ENCODE results near the gene ZMAT5.

The ZMAT5 gene

DNA sequence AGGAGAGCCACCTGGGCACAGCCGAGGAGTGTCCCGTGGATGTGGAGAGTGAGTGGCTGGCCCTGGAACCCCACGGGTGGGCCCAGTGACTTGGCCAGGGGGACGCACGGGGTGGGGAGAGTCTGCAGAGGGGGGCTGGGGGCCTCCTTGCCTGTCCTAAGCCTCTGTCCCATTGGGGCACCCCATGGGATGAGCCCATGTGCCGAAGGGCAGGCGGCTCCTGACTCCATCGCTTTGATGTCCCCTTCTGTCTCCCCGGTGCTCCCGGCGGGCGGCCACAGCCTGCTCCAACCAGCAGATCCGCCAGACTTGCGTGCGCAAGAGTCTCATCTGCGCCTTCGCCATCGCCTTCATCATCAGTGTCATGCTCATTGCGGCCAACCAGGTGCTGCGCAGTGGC lies 37.6 kb downstream of the ZMAT5 start:
- no peak for DNase-seq (ENCODE audit: low read depth)

DNA sequence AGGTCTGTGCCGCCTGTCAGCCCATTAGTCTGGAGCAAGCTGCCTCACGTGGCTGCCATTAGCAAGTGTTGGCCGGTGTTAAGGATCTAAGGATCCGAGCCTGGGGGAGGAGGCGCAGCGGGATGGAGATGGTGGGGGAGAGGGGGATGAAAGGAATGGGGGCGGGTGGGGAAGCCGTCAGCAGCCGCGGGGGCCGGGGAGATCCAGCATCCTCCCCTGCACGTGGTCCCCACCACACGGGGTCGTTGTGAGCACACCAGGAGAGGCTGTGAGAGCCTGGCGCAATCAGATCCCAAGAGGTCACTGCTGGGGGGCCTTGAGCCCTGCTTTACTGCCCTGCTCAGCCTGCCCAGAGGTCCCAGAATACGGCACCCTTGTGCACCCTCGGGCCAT lies 39.7 kb downstream of the ZMAT5 start:
- no peak for DNase-seq (ENCODE audit: low read depth)

DNA sequence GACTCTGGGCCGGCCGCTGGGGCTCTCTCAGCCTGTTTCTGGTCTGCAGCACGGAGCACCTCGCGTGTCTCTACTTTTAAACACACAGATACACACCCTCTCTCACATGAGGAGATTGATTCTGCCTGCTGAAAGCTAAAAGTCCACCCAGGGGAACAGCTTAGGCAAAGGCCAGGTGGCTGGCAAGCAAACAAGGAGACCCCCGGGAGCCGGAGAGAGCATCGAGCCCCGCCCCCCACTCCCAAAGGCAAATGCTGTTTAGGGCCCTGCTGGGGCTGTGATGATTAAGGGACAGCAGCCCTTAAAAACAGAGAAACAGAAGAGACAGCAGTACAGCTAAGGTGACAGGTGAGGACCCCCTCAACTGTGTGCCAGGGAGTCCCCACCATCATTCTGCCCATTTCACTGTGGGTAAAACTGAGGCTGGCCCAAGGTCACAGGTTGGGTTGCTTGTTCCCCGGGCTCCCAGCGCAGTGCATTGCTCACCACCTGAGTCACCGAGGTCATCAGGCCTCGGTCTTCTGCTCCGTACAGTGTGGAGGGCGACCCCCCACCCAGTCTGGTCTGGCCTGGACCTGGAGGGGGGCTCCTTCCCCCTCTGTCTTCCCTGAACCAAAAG lies 40.2 kb downstream of the ZMAT5 start:
- DNase-seq (ENCODE audit: low read depth) = no peak

DNA sequence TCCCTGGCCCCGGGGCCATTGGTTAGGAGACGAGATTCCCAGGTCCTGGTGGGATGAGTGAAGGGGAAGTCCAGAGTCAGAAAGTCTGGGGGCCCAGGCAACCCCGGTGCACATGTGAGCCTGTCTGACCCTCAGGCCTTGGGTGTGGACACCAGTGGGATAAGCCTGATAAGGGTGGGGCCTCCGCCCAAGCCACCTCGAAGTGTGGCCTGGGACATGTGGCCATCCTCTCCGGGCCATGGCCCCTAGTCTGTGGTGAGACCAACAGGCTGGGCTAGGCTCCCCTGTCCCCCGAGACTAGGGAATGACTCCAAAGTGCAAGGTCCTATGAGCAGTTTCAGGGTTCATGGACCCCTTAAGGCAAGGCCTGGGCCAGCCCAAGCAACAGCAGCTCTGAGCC lies 40.7 kb downstream of the ZMAT5 start:
- no peak for DNase-seq (ENCODE audit: low read depth)

DNA sequence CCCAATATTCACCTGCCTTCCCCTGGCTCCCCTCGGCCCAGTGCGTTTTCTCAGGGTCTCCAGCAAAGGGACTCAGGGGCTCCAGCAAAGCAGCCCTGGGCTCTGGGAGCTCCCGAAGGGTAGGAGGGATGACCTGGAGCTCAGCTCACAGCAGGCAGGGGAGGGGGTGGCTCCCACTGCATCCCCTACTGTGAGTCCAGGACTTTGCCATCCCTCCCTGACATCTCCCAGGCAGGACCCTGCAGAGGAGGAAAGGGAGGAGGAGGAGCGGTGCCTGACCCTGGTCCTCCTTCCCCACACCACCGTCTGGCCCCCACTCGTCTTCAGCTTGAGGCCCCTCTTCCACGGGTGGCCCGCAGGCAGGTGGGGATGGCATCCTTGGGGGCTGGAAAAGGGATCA lies 42.0 kb downstream of the ZMAT5 start:
- no peak for DNase-seq (ENCODE audit: low read depth)

DNA sequence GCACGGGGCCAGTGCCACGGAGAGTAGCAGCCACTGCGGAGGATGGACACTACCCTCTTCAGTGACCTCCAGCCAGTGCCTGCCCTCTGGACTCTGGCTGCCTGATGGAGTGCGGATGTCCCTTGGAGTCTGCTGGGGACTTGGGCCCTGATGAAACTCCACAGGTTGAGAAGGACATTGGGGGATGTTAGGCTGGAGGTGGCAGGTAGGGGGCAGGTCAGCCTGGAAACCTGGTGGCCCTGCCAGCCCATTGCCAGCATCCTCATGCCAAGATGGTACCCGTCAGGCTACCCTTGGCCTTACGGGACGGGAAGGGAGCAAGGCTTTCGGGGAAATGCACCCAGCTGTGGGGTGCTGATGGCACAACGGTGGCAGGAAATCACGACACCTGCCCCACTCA lies 43.0 kb downstream of the ZMAT5 start:
- no peak for DNase-seq (ENCODE audit: low read depth)

DNA sequence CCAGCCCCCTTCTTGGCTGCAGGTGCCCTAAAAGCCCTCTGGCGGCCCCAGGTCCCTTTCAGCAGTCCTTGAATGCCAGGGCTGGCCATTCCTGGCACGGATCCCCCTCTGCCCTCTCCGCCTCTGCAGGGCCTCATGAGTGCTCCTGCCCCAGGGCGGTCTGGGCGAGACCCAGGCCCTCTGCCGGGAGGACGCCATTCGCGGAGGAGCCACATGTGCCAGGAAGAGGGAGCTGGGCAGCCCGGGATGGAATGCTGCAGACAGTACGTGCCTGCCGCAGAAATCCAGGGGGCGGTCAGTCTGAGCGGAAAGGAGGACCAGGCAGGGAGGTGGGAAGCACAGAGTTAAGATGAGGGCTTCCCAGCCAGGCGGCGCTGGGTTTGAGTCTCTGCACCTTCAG lies 44.2 kb downstream of the ZMAT5 start:
- DNase-seq (ENCODE audit: low read depth) = no peak

DNA sequence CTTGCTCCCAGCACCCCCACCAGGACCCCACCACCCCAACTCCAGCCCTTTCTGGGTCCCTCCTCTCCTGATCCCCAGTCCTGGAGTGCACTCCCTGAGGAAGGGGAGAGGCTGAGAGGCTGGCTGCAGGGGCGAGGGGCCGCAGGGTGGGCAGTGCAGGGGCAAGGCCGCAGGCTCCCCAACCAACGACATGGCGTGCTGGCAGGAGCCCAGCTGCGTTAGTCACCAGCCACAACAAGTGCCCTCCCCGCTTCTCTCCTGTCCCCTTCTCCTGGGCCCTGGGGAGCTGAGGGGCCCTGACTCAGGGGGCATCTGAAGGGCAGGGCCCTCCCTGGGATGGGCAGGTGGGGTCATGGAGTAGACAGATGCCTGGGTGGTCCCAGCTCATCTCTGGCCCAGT lies 44.7 kb downstream of the ZMAT5 start:
- DNase-seq (ENCODE audit: low read depth) = no peak

DNA sequence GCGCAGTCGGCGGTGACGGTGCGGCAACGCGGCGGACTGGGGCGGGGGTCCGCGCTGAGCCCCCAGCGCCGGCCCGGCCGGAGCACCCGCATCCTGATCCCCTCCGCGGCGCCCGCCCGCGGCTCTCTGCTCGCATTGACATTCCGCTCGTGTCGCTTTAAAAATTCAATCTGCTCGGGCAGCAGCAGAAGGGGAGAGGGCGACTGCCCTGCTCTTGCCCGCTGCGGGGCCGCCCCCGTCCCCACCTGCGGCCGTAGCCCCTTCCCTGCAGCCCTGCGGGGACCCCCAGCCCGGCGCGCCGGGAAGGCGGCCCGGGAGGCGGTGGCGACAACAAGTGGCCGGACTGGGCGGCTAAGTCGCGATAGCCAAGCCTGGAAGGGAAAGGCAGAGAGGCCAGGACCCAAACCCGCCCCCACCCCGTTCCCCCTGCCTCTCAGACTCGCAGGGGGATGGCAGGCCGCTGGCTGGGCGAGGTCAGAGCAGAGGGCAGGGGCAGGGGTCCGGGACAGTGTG lies 45.9 kb downstream of the ZMAT5 start:
- no peak for DNase-seq (ENCODE audit: low read depth)

DNA sequence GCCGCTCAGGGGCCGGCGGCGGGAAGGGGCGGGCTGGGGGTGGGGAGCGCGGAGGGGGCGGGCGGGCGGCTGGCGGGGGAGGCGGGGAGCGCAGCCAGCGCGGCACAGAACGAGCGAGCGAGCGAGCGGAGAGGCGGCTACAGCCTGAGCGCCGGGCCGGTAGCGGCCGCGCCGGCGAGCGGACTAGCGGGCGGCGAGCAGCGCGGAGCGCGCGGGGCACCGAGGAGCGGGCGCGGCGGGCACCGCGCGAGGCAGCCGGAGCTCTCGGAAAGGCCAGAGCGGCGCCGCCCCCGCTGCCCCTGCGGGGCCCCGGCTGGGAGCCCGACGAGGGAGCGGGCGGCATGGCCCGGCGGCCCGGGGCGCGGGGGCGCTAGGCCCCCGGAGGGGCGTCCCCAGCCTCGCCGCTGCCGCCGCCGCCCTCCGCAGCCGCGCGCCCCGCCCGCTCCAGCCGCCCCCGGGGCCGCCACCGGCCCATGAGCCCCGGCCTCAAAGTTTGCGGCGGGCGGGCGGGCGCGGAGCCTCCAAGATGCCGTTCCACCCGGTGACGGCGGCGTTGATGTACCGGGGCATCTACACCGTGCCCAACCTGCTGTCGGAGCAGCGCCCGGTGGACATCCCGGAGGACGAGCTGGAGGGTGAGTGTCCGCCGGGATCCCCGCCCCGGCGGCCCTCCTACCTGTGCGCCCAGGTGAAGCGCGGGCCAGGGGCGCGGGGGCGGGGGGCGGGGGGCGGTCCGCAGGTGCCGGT lies 46.7 kb downstream of the ZMAT5 start, which contains the start of gene CABP7:
Gene CABP7 (plus strand): TSS at position 105 of the 747 bp plus-strand sequence. CDS start 422 bp downstream, at position 527.
- no peak for DNase-seq (ENCODE audit: low read depth)

DNA sequence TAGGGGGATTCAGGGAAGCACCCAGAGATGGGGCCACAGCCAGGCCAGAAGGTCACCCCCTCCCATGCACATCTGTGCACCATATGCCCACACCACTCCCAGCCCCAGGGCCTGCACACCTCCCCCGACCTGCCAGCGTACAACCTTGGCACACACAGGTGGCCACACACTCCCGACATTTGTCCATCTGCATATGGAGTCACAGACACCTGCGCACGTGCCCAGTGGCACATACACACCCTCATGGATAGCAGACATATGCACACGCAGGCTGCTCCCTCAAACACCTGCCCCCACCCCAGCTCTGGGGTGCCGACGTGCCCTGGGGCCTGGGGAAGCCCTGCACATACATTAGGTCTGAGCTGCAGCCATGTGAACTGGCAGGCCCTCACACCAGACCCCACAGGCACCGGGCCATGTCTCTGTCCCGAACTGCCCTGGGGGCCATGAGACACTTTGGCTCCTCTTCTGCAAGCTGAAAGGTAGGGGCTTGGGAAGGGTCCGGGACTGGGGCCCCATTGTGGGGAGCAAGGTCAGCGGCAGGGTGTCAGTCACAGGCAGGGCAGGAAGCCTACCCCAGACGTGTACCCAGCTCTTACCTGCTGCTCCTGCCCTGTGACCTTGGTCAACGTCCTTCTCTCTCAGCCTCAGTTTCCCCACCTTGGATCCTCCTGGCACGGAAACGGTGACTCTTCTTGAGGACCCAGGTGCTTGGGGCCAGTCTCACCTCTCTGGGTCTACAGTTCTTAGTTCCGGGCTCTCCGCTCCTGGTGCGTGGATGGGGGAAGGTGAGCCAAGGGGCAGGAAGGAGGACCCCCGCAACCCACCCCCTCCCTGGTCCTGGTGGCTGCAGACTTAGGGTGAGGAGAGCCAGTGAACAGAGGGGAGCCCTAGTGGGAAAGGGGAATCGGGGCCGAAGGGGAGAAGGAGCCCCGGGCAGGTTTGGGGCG lies 47.6 kb downstream of the ZMAT5 start:
- no peak for DNase-seq (ENCODE audit: low read depth)

DNA sequence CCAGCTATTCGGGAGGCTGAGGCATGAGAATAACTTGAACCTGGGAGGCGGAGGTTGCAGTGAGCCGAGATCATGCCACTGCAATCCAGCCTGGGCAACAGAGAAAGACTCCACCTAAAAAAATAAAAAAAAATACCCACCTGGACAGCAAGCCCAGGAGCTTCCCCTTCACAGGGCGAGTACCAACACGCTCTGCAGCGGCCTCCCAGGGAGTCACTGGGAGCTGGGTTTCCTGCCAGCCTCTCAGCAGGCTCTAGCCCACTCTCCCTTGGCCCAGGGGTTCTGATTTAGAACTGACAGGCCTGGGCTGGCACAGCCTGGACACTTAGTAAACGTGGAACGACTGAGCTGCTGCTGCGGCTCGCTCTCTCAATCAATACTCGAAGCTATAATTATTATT lies 49.0 kb downstream of the ZMAT5 start:
- DNase-seq (ENCODE audit: low read depth) = no peak

DNA sequence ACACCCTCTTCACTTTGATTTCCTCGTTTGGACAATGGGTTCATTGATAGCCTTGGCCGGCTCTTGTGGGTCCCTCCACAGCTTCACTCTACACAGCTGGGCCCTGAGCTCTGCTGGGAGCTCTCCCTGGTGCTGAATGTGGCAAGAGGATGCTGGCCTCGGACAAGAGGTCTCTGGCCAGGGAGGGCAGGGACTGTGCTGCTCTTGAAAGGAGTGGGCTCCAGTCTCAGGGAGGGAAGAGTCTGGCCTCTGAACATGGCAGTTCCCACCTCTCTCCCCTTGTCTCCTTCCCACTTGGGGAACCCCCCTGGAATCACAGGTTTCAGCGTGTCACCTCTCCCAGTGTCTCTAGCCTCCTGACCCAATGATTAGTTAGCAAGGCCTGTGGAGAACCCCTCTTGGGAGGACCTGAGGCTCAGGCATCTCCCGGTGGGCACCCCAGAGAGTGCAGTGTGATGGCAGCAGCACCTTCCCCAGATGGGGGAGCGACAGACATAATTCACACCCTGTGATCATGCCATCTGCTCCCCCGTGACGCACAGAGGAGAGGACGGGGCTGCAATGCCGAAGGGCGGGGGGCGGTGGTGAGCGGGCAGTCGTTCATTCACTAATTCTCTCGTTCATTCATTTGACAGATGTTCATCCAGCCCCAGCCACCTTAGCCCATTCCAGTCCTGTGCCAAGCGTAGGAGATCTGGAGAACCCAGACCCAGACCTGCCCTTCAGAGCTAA lies 49.8 kb downstream of the ZMAT5 start:
- no peak for DNase-seq (ENCODE audit: low read depth)

DNA sequence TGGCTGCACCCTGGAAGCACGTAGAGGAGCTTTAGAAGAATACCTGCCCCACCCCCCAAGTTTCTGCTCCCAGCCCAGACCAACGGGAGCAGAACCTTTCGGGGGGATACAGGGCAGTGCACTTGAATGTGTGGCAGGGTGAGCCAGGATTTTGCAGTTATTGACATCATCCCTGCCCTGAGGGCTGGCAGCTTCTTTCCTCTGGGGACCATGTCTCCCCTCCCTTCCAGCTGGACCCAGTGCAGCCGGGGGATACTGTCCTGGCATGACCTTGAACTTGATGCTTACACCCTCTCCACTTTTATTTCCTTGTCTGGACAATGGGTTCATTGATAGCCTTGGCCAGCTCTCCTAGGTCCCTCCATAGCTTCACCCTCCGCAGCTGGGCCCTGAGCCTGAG lies 51.1 kb downstream of the ZMAT5 start:
- DNase-seq (ENCODE audit: low read depth) = no peak

DNA sequence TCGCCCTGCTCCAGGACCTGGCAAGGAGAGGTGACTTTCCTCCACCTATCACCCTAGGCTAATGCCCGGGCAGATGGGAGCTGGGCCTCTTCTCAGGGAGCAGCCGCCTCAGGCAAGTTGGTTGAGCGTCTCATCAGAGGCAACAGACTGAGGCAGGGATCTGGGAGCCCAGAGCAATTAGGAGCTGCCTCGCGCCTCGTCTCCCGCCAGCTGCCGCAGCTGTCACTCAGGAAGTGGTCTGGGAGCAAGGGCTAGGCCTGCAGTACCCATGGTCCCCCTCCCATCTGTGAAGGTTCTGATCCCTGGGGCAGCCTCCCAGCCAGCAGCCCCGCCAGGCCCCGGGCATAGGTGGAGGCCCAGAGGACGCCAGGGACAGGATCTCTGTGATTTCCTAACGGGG lies 51.6 kb downstream of the ZMAT5 start:
- DNase-seq (ENCODE audit: low read depth) = no peak

DNA sequence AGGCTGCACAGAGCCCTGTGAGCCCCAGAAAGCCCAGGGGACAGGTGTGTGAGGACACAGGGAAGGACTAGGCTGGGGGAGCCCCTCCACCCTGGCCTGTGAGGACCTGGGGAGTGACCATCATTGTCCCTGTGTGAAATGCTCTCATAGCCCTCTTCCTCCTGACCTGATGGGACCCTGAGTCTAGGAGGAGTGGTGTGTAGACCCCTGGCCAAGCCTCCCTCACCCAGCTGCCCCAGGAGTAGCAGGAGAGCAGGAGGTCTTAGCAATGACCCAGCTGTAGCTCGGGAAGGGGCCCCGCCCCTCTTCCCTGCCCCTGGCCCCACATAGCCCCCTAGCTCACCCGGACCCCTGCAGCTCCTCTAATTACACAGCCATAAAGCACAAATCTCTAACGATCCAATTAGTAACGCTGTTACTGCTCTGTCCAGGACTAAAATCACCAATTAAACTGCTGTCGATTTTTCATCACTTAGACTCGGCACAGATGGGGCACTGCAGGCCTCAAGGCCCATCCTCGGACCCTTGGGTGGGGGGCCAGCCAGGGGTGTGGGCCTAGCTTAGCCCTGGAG lies 53.6 kb downstream of the ZMAT5 start:
- DNase-seq (ENCODE audit: low read depth) = no peak

DNA sequence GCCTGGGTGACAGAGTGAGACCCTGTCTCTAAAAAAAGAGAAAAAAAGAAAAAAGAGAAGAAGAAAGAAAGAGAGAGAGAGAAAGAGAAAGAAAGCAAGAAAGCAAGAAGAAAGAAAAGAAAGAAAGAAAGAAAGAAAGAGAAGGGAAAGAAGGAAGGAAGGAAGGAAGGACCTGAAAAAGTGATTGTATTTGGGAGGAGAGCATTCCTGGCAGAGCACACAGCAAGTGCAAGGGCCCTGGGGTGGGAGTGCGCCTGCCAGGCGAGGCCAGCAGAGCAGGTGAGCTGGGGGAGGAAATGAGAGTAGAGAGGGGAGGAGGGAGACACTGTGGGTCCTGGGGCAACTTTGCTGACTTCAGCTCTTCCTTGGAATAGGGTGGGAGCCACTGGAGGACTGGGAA lies 54.7 kb downstream of the ZMAT5 start:
- no peak for DNase-seq (ENCODE audit: low read depth)

DNA sequence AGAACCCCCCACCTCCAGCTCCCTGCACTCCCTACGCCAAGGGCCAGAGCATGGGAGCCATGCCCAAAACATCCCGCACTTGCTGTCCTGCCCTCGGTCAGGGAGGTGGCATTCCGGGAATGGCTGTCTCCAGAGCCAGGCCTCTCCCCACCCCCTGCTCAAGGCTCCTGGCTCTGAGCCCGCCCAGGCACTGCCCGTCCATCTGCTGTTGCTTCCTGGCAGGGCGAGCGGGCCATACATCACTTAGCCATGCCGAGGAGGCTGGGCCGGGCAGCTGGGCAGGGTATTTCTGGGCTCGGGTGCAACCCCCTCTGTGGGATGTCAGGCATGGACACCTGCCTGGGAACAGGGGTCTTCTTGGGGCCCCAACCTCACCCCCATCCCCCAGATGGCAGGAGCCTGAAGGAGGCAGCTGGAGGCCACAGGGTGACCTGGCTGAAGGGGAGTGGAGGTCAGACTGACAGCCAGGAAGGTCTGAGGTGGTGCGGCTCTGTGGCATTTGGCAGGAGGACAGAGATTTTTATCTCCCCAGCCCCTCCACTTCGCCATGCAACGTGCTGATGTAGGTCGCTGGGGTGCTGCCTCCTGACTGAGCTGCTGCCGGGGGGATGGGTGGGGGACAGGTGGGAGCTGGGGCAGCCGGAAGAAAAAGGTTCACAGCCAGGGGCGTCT lies 55.7 kb downstream of the ZMAT5 start:
- DNase-seq (ENCODE audit: low read depth) = no peak

DNA sequence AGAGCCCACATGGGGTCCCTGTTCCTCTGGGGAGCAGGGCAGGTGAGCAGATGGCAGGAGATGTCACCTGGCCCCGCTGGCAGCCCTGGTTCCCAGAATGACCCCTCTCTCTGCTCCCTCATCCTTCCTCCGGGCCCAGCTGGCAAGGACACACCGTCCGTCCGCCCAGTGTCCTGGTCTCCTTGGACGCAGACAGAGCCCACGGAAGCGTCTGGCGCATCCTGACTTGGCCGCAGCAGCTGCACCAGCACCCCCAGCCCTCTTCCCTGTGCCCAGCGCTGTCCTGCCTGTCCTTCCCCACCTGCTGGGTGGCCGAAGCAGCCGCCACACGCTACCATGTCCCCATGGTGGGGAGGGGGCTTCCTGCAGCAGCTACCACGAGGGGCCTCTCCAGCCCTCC lies 56.6 kb downstream of the ZMAT5 start:
- DNase-seq (ENCODE audit: low read depth) = no peak

DNA sequence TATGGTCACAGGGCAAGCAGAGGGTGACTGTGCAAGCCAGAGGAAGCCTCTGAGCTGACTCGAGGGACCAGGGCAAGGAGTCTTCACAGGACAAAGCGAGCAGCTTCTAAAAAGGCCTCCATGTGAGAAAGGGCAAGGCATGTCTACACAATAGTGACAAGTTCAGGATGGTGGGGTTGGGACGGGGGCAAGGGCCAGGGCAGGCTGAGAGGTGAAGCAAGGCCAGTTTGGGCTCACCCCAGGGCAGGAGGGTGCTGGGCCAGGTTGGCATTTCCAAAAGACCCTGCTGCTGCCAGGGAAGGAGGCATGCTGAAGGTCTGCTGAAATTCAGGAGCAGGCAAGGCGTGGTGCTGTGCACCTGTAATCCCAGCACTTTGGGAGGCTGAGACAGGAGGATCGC lies 59.3 kb downstream of the ZMAT5 start:
- no peak for DNase-seq (ENCODE audit: low read depth)

DNA sequence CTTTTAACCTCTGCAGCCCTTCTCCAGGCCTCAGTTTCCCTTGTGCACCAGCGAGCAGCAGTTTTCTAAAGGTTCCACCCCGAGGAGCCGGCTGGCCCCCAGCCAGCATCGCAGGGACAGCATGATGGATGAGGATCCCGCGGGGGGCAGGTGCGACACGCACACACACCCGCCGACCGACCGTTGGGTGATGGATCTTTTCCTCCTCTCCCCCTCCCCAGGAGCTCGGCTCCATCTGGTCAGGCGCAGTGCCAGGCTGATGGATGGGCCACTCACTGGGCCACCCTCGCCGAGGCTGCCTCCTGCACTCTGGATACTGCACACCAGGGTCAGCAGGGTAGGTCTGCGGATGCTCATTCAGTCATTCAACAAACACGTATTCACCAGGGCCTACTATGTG lies 59.8 kb downstream of the ZMAT5 start:
- DNase-seq (ENCODE audit: low read depth) = no peak
